Hepatocyte (in vitro differentiated cells): ENCODE results near the gene SDC3.

Experiments
- EZH2 ChIP-seq: fragments of 200-600 bp; sonication (generic); IDR thresholded peaks from 2 replicates; pipeline ENCODE4 v1.6.1; 2016; ENCODE audit warnings: antibody characterized with exemption, mild to moderate bottlenecking, borderline replicate concordance
- TF ChIP-seq, protein P1 (sequence below): fragments of 200-600 bp; sonication (generic); IDR thresholded peaks from 2 replicates; pipeline ENCODE4 v1.5.1; 2016; ENCODE audit warnings: antibody characterized with exemption, mild to moderate bottlenecking; ENCODE audit not compliant: poor library complexity

DNA sequence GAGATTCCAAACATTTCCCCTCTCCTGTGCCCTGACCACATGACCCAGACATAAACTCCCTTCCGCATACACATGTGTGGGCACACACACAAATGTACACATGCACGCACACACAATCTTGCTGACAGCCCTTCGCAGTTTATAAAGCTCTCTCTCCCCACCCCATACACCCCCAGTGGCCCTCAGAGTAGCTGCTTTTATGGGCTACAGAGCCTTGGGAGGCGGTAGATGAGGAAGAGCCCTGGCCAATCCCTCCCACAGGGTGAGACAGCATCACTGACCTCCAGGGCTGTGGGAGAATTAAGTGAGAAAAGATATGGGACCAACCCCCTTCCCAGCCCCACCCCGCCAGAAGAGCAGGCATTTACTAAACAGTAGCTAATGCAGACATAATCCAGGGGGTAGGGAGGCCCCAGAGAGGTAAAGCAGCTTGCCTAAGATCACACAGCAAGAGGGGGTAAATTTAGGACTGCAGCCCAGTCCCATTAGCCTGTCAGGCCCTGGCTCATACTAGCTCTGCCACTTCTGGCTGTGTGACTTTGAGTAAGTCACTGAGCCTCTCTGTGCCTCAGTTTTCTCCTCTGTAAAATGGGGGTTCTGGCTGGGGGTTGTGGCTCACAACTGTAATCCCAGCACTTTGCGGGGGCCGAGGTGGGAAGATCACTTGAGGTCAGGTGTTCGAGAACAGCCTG is 5.1 kb downstream of the SDC3 start:
- TF ChIP-seq, protein P1, sequence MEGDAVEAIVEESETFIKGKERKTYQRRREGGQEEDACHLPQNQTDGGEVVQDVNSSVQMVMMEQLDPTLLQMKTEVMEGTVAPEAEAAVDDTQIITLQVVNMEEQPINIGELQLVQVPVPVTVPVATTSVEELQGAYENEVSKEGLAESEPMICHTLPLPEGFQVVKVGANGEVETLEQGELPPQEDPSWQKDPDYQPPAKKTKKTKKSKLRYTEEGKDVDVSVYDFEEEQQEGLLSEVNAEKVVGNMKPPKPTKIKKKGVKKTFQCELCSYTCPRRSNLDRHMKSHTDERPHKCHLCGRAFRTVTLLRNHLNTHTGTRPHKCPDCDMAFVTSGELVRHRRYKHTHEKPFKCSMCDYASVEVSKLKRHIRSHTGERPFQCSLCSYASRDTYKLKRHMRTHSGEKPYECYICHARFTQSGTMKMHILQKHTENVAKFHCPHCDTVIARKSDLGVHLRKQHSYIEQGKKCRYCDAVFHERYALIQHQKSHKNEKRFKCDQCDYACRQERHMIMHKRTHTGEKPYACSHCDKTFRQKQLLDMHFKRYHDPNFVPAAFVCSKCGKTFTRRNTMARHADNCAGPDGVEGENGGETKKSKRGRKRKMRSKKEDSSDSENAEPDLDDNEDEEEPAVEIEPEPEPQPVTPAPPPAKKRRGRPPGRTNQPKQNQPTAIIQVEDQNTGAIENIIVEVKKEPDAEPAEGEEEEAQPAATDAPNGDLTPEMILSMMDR = no peak
- no peak for TF ChIP-seq EZH2
